ENCODE data around the gene AQP3. TPM values are rescaled to one million over a fixed set of nuclear protein-coding genes. Genes with fewer than 3 reads are reported as not detected.

AQP3 gene
- total RNA-seq, 1 experiment from 2014 or later, result 5.5 TPM

DNA sequence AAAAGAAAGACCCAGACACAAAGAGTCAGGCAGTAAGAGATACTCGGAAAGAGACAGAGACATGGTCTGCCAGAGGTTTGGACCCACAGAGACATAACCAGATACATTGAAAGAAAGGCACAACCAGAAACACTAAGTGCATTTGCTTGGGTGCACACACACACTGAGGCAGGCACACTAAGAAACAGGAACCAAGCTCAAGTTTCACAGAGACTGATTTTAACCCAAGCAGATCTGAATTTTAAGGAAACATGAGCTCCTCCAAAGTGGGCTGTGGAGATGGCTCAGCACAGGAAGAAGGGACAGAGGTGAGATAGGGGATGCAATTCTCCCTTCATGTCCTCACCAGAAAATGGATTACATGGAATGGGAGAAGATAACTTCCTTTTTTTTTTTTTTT, 9.5 kb downstream of the AQP3 start:
- Histone ChIP-seq H3K4me3 (replicated peaks in 1 of 2; ENCODE audit: low read depth in 1 of 2, low read length in 2 of 2) (no peak overlapping the region), H3K27me3 (ENCODE audit: insufficient read depth, low read length) (no peaks in the 10 kb centered on the region), H4K20me1 (ENCODE audit: insufficient read depth) (no peaks in the 10 kb centered on the region), H3K36me3 (ENCODE audit: control insufficient read depth in 1 of 2, insufficient read depth in 2 of 2, low read length in 2 of 2) (no peaks in the 10 kb centered on the region), H3K9me3 (ENCODE audit: control insufficient read depth in 1 of 2, insufficient read depth in 1 of 2, low read depth in 1 of 2, low read length in 2 of 2) (no peaks in the 10 kb centered on the region), H3K4me1 (ENCODE audit: control insufficient read depth in 1 of 2, insufficient read depth in 2 of 2, low read length in 2 of 2) (peaks cover 19 to 32% of the 10 kb centered on the region in 2 experiments), H3K79me2 (ENCODE audit: insufficient read depth, low read length) (no peaks in the 10 kb centered on the region), H2AFZ (ENCODE audit: low read depth, low read length, poor library complexity, severe bottlenecking) (no peak overlapping the region), H3K9ac (ENCODE audit: low read length) (no peak overlapping the region), H3K27ac (ENCODE audit: low read depth, low read length) (no peak overlapping the region), H3K4me2 (ENCODE audit: low read length) (no peak overlapping the region), H3K9me2 (ENCODE audit: insufficient read depth) (no peaks in the 10 kb centered on the region)
- no peak for ATAC-seq
- BruUV-seq (replicated peaks), result no TSS peak
- CTCF ChIA-PET, result interaction anchor here (1.0 kb wide), 1 partner anchor 22 kb away, joined by 7 read pairs; no protein-coding TSS in a partner anchor
- POLR2A ChIA-PET, result no interaction called here
- RAD21 ChIA-PET (ENCODE audit: low non-redundant PET in 1 of 2, low total read pairs in 2 of 2, uncharacterized antibody in 2 of 2, unreplicated experiment in 2 of 2), result interaction anchor here in 1 of 2 experiments (0.8 kb wide), 1 partner anchor 62 kb away, joined by 3 read pairs; no protein-coding TSS in a partner anchor
- TF ChIP-seq ZNF274 (IDR thresholded peaks at IDR 0.05; ENCODE audit: low read depth, low read length), result no peak
- TF ChIP-seq CBX3 (IDR thresholded peaks at IDR 0.05; ENCODE audit: low read depth), result no peak
- TF ChIP-seq, protein P1, sequence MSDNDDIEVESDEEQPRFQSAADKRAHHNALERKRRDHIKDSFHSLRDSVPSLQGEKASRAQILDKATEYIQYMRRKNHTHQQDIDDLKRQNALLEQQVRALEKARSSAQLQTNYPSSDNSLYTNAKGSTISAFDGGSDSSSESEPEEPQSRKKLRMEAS (IDR thresholded peaks at IDR 0.05), result no peak
- TF ChIP-seq EZH2 (IDR thresholded peaks at IDR 0.05), result no peak
- TF ChIP-seq TCF7L2 (IDR thresholded peaks at IDR 0.05; ENCODE audit: borderline replicate concordance, extremely low read depth, insufficient read depth, insufficient read length), result no peak
- TF ChIP-seq ZFX (IDR thresholded peaks at IDR 0.05), result no peak
- TF ChIP-seq, protein P2, sequence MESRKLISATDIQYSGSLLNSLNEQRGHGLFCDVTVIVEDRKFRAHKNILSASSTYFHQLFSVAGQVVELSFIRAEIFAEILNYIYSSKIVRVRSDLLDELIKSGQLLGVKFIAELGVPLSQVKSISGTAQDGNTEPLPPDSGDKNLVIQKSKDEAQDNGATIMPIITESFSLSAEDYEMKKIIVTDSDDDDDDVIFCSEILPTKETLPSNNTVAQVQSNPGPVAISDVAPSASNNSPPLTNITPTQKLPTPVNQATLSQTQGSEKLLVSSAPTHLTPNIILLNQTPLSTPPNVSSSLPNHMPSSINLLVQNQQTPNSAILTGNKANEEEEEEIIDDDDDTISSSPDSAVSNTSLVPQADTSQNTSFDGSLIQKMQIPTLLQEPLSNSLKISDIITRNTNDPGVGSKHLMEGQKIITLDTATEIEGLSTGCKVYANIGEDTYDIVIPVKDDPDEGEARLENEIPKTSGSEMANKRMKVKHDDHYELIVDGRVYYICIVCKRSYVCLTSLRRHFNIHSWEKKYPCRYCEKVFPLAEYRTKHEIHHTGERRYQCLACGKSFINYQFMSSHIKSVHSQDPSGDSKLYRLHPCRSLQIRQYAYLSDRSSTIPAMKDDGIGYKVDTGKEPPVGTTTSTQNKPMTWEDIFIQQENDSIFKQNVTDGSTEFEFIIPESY (IDR thresholded peaks at IDR 0.05; ENCODE audit: extremely low read depth, insufficient replicate concordance, low read length), result no peak
- no peak for TF ChIP-seq POLR2A (IDR thresholded peaks at IDR 0.05; ENCODE audit: borderline replicate concordance, extremely low read depth, insufficient read depth, insufficient read length)
- TF ChIP-seq RAD21 (IDR thresholded peaks at IDR 0.05; ENCODE audit: low read depth), result no peak
- no peak for TF ChIP-seq SRF (IDR thresholded peaks at IDR 0.05; ENCODE audit: low read depth)
- TF ChIP-seq, protein P3, sequence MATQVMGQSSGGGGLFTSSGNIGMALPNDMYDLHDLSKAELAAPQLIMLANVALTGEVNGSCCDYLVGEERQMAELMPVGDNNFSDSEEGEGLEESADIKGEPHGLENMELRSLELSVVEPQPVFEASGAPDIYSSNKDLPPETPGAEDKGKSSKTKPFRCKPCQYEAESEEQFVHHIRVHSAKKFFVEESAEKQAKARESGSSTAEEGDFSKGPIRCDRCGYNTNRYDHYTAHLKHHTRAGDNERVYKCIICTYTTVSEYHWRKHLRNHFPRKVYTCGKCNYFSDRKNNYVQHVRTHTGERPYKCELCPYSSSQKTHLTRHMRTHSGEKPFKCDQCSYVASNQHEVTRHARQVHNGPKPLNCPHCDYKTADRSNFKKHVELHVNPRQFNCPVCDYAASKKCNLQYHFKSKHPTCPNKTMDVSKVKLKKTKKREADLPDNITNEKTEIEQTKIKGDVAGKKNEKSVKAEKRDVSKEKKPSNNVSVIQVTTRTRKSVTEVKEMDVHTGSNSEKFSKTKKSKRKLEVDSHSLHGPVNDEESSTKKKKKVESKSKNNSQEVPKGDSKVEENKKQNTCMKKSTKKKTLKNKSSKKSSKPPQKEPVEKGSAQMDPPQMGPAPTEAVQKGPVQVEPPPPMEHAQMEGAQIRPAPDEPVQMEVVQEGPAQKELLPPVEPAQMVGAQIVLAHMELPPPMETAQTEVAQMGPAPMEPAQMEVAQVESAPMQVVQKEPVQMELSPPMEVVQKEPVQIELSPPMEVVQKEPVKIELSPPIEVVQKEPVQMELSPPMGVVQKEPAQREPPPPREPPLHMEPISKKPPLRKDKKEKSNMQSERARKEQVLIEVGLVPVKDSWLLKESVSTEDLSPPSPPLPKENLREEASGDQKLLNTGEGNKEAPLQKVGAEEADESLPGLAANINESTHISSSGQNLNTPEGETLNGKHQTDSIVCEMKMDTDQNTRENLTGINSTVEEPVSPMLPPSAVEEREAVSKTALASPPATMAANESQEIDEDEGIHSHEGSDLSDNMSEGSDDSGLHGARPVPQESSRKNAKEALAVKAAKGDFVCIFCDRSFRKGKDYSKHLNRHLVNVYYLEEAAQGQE (IDR thresholded peaks at IDR 0.05; ENCODE audit: low read depth), result no peak
- no peak for TF ChIP-seq FOSL1 (IDR thresholded peaks at IDR 0.05; ENCODE audit: low read depth)
- no peak for TF ChIP-seq POLR2AphosphoS5 (IDR thresholded peaks at IDR 0.05; ENCODE audit: low read depth, low read length)
- TF ChIP-seq JUND (IDR thresholded peaks at IDR 0.05), result no peak
- TF ChIP-seq CEBPB (IDR thresholded peaks at IDR 0.05; ENCODE audit: low read depth), result no peak
- no peak for TF ChIP-seq SIN3A (IDR thresholded peaks at IDR 0.05; ENCODE audit: low read depth)
- TF ChIP-seq EZH2phosphoT487 (IDR thresholded peaks at IDR 0.05; ENCODE audit: borderline replicate concordance), result no peak
- TF ChIP-seq, protein P4, sequence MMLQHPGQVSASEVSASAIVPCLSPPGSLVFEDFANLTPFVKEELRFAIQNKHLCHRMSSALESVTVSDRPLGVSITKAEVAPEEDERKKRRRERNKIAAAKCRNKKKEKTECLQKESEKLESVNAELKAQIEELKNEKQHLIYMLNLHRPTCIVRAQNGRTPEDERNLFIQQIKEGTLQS (IDR thresholded peaks at IDR 0.05), result no peak
- no peak for DNase-seq (ENCODE audit: low read depth, low spot score)
- intact Hi-C loops (cut with micrococcal nuclease), result no loop called here
